IMR-90 (cell line): Measurements from ENCODE around the gene HSPB6. TPM values are rescaled to one million over a fixed set of nuclear protein-coding genes. Genes with fewer than 3 reads are reported as not detected.

ENCODE experiments used
- ATAC-seq: fragments of 200-7000 bp; cut with Tn5 transposase; 2 replicates; pipeline ENCODE4 v1.9.1; 2020; ENCODE audit warnings: low read depth, mild to moderate bottlenecking, moderate library complexity
- BruUV-seq: library from RNA; stranded (reverse); fragments of 400-500 nt; replicated peaks from 2 replicates; lab custom pipeline; 2021; lab: Mats Ljungman, UMichigan
- CTCF ChIA-PET: fragments of 300-600 bp; formaldehyde crosslinking; extraction: SDS; loops from one replicate; lab custom pipeline; 2021; ENCODE audit warnings: antibody characterized with exemption; lab: Yijun Ruan, JAX
- POLR2A ChIA-PET: fragments of 300-600 bp; sonication (Branson Sonifier 250); formaldehyde crosslinking; loops from one replicate; lab custom pipeline; 2022; ENCODE audit warnings: antibody characterized with exemption; ENCODE audit not compliant: unreplicated experiment; lab: Charles Lee
- DNase-seq: peaks from one replicate; pipeline ENCODE4 v3.0.0; 2013
- H2AFZ ChIP-seq: replicated peaks from 2 replicates; pipeline ENCODE3; 2013; ENCODE audit warnings: low read length, mild to moderate bottlenecking; ENCODE audit not compliant: poor library complexity
- H2AK5ac ChIP-seq: 2 replicates; pipeline ENCODE4 v1.6.1; 2013; ENCODE audit warnings: low read depth, low read length, inconsistent platforms
- H2AK9ac ChIP-seq: replicated peaks from 2 replicates; pipeline ENCODE3; 2013; ENCODE audit warnings: mild to moderate bottlenecking, low read depth, low read length, moderate library complexity; ENCODE audit not compliant: poor library complexity
- H2BK120ac ChIP-seq: 2 replicates; pipeline ENCODE4 v1.6.1; 2013; ENCODE audit warnings: low read depth, low read length, inconsistent platforms
- H2BK15ac ChIP-seq: 3 replicates; pipeline ENCODE4 v1.6.1; 2013; ENCODE audit warnings: low read depth, low read length, inconsistent platforms
- H2BK20ac ChIP-seq: 2 replicates; pipeline ENCODE4 v1.6.1; 2013; ENCODE audit warnings: low read depth, mild to moderate bottlenecking, inconsistent platforms, low read length, moderate library complexity
- H2BK5ac ChIP-seq: 2 replicates; pipeline ENCODE4 v1.6.1; 2013; ENCODE audit warnings: mild to moderate bottlenecking, low read depth, low read length, inconsistent platforms; ENCODE audit not compliant: poor library complexity, severe bottlenecking
- H3K14ac ChIP-seq: replicated peaks from 2 replicates; pipeline ENCODE4 v1.6.1; 2013; ENCODE audit warnings: low read depth, low read length, inconsistent platforms
- H3K18ac ChIP-seq: 2 replicates; pipeline ENCODE4 v1.6.1; 2013; ENCODE audit warnings: low read depth, low read length, control low read depth
- H3K23ac ChIP-seq: 2 replicates; pipeline ENCODE4 v1.6.1; 2013; ENCODE audit warnings: low read depth, low read length, inconsistent platforms
- H3K27ac ChIP-seq: 2 replicates; pipeline ENCODE4 v1.5.1; 2013; ENCODE audit warnings: mild to moderate bottlenecking, control low read depth, low read length; ENCODE audit not compliant: insufficient read depth
- H3K27me3 ChIP-seq: 2 replicates; pipeline ENCODE4 v1.6.1; 2013; ENCODE audit warnings: low read length; ENCODE audit not compliant: control insufficient read depth, insufficient read depth
- H3K36me3 ChIP-seq: 2 replicates; pipeline ENCODE4 v1.6.1; 2013; ENCODE audit warnings: low read length, mixed read lengths; ENCODE audit not compliant: control insufficient read depth, insufficient read depth
- H3K4ac ChIP-seq: 2 replicates; pipeline ENCODE4 v1.6.1; 2013; ENCODE audit warnings: low read depth, low read length, inconsistent platforms
- H3K4me1 ChIP-seq: 2 replicates; pipeline ENCODE4 v1.6.1; 2013; ENCODE audit warnings: low read length, mixed read lengths; ENCODE audit not compliant: control insufficient read depth, insufficient read depth
- H3K4me2 ChIP-seq: 2 replicates; pipeline ENCODE4 v1.6.1; 2013; ENCODE audit warnings: low read depth, mild to moderate bottlenecking, control low read depth, low read length, moderate library complexity
- H3K4me3 ChIP-seq: 2 replicates; pipeline ENCODE4 v1.5.1; 2013; ENCODE audit warnings: low read depth, mild to moderate bottlenecking, control low read depth, low read length, moderate library complexity; ENCODE audit not compliant: insufficient read depth
- H3K56ac ChIP-seq: 2 replicates; pipeline ENCODE4 v1.6.1; 2013; ENCODE audit warnings: low read length, inconsistent platforms; ENCODE audit not compliant: insufficient read depth; ENCODE audit errors: extremely low read depth
- H3K79me1 ChIP-seq, 2 experiments: 2 replicates each; pipeline ENCODE4 v1.6.1; 2013; ENCODE audit warnings: low read length in 2 of 2, inconsistent platforms in 1 of 2, low read depth in 1 of 2
- H3K9ac ChIP-seq: 2 replicates; pipeline ENCODE4 v1.6.1; 2013; ENCODE audit warnings: low read depth, low read length, control low read depth
- H3K9me1 ChIP-seq: 2 replicates; pipeline ENCODE4 v1.6.1; 2013; ENCODE audit warnings: low read length, inconsistent platforms; ENCODE audit not compliant: insufficient read depth
- H3K9me3 ChIP-seq: 2 replicates; pipeline ENCODE4 v1.6.1; 2013; ENCODE audit warnings: low read length; ENCODE audit not compliant: control insufficient read depth, insufficient read depth
- H4K20me1 ChIP-seq: 2 replicates; pipeline ENCODE4 v1.6.1; 2013; ENCODE audit warnings: low read length, inconsistent platforms; ENCODE audit not compliant: insufficient read depth
- H4K5ac ChIP-seq: 2 replicates; pipeline ENCODE4 v1.6.1; 2013; ENCODE audit warnings: mild to moderate bottlenecking, low read depth, low read length, control low read depth
- H4K8ac ChIP-seq, 2 experiments: 2 replicates each; pipeline ENCODE4 v1.6.1; 2013; ENCODE audit warnings: low read depth in 2 of 2, low read length in 2 of 2, control low read depth in 1 of 2, inconsistent platforms in 1 of 2
- H4K91ac ChIP-seq: 2 replicates; pipeline ENCODE4 v1.6.1; 2013; ENCODE audit warnings: low read depth, low read length, inconsistent platforms; ENCODE audit not compliant: insufficient read depth
- FOS ChIP-seq: fragments of 150-350 bp; IDR thresholded peaks from 2 replicates; pipeline ENCODE4 v1.6.1; 2016; ENCODE audit warnings: low read depth, low read length
- WGBS, 2 experiments: methylation state at CpG; one replicate each; pipeline versions ENCODE4 v1.1.5 to v1.1.7; 2013; ENCODE audit warnings: missing lambda C conversion rate in 2 of 2; ENCODE audit not compliant: insufficient read length in 1 of 2; ENCODE audit errors: extremely low coverage in 2 of 2; 5-methylcytosine and 5-hydroxymethylcytosine counted together
- dilution Hi-C: fragments of 300-500 bp; cut with HindIII; formaldehyde crosslinking; loops from one replicate; pipeline ENCODE4 v1.14.3; 2018; ENCODE audit warnings: low sequenced_read_pairs; ENCODE audit not compliant: unreplicated experiment
- in situ Hi-C: fragments of 300-500 bp; cut with MboI; formaldehyde crosslinking; loops from 3 replicates; pipeline ENCODE4 v1.14.3; 2019; ENCODE audit warnings: low sequenced_read_pairs, inconsistent platforms, mixed read lengths
- intact Hi-C: fragments of 100-400 bp; cut with micrococcal nuclease; formaldehyde crosslinking; loops from 2 replicates; pipeline ENCODE4 v1.10.0; 2022
- polyA plus RNA-seq, 3 experiments: library from polyadenylated mRNA; depleted of rRNA; stranded (reverse); fragments of >200 nt; gene quantifications; 2 replicates each; pipeline ENCODE4 v1.2.3, GENCODE V29; 2012; ENCODE audit warnings: low replicate concordance in 1 of 3
- total RNA-seq: library from RNA; depleted of rRNA; stranded (reverse); fragments of >200 nt; gene quantifications from 2 replicates; pipeline ENCODE4 v1.2.3, GENCODE V29; 2012

Gene HSPB6
- total and polyA plus RNA-seq, 2 of the 4 experiments (the other 2 are of a cell fraction), result 5.7 to 206 TPM

DNA sequence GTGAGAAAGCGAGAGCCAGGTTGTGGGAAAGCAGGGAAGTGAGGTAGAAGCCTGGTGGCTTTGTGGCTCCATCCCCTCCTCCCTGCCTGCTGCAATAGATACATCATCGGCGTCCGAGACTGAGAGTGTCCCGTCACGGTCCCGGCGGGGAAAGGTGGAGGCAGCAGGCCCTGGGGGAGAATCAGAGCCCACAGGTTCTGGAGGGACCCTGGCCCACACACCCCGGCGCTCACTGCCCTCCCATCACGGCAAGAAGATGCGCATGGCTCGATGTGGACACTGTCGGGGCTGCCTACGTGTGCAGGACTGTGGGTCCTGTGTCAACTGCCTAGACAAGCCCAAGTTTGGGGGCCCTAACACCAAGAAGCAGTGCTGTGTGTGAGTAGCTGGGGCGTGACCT is 33.9 kb downstream of the HSPB6 start:
- Histone ChIP-seq H3K4me2 (no peak overlapping the region), H2AK5ac (no peak overlapping the region), H3K14ac (no peak overlapping the region), H3K4me3 (no peak overlapping the region), H3K9me3 (no peaks in the 10 kb centered on the region), H3K4me1 (peaks cover 6% of the 10 kb centered on the region), H3K27me3 (no peaks in the 10 kb centered on the region), H3K79me1 (peaks cover 16 to 48% of the 10 kb centered on the region in 2 experiments; a peak in 3 of 4 replicates), H2BK20ac (no peak overlapping the region), H3K4ac (no peak overlapping the region), H3K27ac (no peak overlapping the region), H4K5ac (no peak overlapping the region), H2AFZ (no peak overlapping the region), H3K56ac (no peak overlapping the region), H4K8ac (no peak overlapping the region), H2BK120ac (no peak overlapping the region), H3K18ac (no peak overlapping the region), H3K23ac (no peak overlapping the region), H3K36me3 (peaks cover 68% of the 10 kb centered on the region), H2BK15ac (no peak overlapping the region), H2BK5ac (no peak overlapping the region), H4K91ac (no peak overlapping the region), H3K9ac (no peak overlapping the region), H4K20me1 (peaks cover 29% of the 10 kb centered on the region), H3K9me1 (no peaks in the 10 kb centered on the region; the same call in 1 of the 2 replicates), H2AK9ac (no peak overlapping the region)
- TSS peak; percentile 21 for BruUV-seq
- WGBS, 2 experiments, result 97% methylated on average over 6 of the region's 16 CpGs; no CpG with 5 or more reads in 1 of the 2 experiments
- CTCF ChIA-PET, result no interaction called here
- ATAC-seq, result no peak
- no peak for DNase-seq
- TF ChIP-seq FOS, result no peak
- dilution Hi-C loops, result no loop called here
- POLR2A ChIA-PET, result interaction anchor here (0.6 kb wide), 1 partner anchor 18 kb away, joined by 3 read pairs; no protein-coding TSS in a partner anchor
- in situ Hi-C loops, result no loop called here
- intact Hi-C loops, result no loop called here
